GM21717 (cell line): Measurements from ENCODE around the gene CNIH2.
"Not testable (repeated sequence)": the region's sequence is repeated elsewhere in the genome, so short reads cannot be mapped to it uniquely, and the experiment has no call there.

Source experiments
- ATAC-seq: cut with Tn5 transposase; IDR thresholded peaks from one replicate; pipeline ENCODE4 v1.9.1; 2021; ENCODE audit warnings: mild to moderate bottlenecking, moderate library complexity; ENCODE audit not compliant: unreplicated experiment

The CNIH2 gene

GRCh38 chr11:66313321-66314185 is 35.6 kb downstream of the CNIH2 start:
- no peak for ATAC-seq

GRCh38 chr11:66314186-66314501 is 36.2 kb downstream of the CNIH2 start:
- no peak for ATAC-seq

GRCh38 chr11:66314561-66315497 is 36.9 kb downstream of the CNIH2 start:
- no peak for ATAC-seq

- no peak for ATAC-seq
Measured at GRCh38 chr11:66315498-66315885, 37.5 kb downstream of the CNIH2 start.

- ATAC-seq, result no peak
Measured at GRCh38 chr11:66315921-66316811, 38.2 kb downstream of the CNIH2 start.

- no peak for ATAC-seq
Measured at GRCh38 chr11:66316849-66317251, 38.9 kb downstream of the CNIH2 start, which contains the start of gene CD248. Gene CD248 (minus strand): TSS chr11:66317044. CDS start chr11:66317027, 17 bp downstream.

GRCh38 chr11:66317322-66317722 is 39.3 kb downstream of the CNIH2 start:
- no peak for ATAC-seq

GRCh38 chr11:66317723-66318599 is 40.0 kb downstream of the CNIH2 start:
- ATAC-seq, result no peak

- no peak for ATAC-seq
Measured at GRCh38 chr11:66318600-66318970, 40.6 kb downstream of the CNIH2 start.

- not testable (repeated sequence) for ATAC-seq
Measured at GRCh38 chr11:66320289-66320688, 42.3 kb downstream of the CNIH2 start.

GRCh38 chr11:66320748-66321147 is 42.8 kb downstream of the CNIH2 start:
- ATAC-seq, result not testable (repeated sequence)

GRCh38 chr11:66321606-66322005 is 43.6 kb downstream of the CNIH2 start:
- ATAC-seq, result no peak

- ATAC-seq, result no peak
Measured at GRCh38 chr11:66322732-66323427, 44.9 kb downstream of the CNIH2 start.

- no peak for ATAC-seq
Measured at GRCh38 chr11:66323684-66324083, 45.7 kb downstream of the CNIH2 start.

- no peak for ATAC-seq
Measured at GRCh38 chr11:66324664-66325063, 46.7 kb downstream of the CNIH2 start.

GRCh38 chr11:66325263-66325671 is 47.3 kb downstream of the CNIH2 start:
- ATAC-seq, result no peak

- no peak for ATAC-seq
Measured at GRCh38 chr11:66326261-66327111, 48.5 kb downstream of the CNIH2 start.
